Measurements from ENCODE around the gene NAT16. TPM values are rescaled to one million over a fixed set of nuclear protein-coding genes. Genes with fewer than 3 reads are reported as not detected.

NAT16 gene
- total and polyA plus RNA-seq, 2 experiments from 2014 or later, result 0.21 to 0.31 TPM

Small RNAs within 50 kb of the gene (microRNA-seq; reads per million reads assigned to microRNA genes)
- not detected for gene MIR4653

Small RNAs within 50 kb of the gene (small RNA-seq; reads per million reads assigned to genes)
- not detected for gene MIR4653 (ENCODE audit: low replicate concordance)

Other genes with a start within 250 kb of the NAT16 start
- gene MUC3A, start 230.8 kb downstream of the NAT16 start, total RNA-seq (2014; rRNA removed; shearing (Covaris generic)), result 16.3 and 19.1 TPM in 2 replicates
- gene MUC3A, start 230.8 kb downstream of the NAT16 start, polyA plus RNA-seq (2016; fragmentation: Nextera tagmentation; extraction: Ambion mirVana), result 44.4 and 45.7 TPM in 2 replicates
- gene MUC12, start 210.7 kb downstream of the NAT16 start, total RNA-seq (2014; rRNA removed; shearing (Covaris generic)), result 3.8 and 4.6 TPM in 2 replicates
- 18.0 and 21.4 TPM in 2 replicates for gene MUC12, start 210.7 kb downstream of the NAT16 start, polyA plus RNA-seq (2016; fragmentation: Nextera tagmentation; extraction: Ambion mirVana)
- gene MUC17, start 160.2 kb downstream of the NAT16 start, total RNA-seq (2014; rRNA removed; shearing (Covaris generic)), result under 0.01 TPM in 1 of 2 replicates, not detected in the other
- not detected in 2 replicates for gene MUC17, start 160.2 kb downstream of the NAT16 start, polyA plus RNA-seq (2016; fragmentation: Nextera tagmentation; extraction: Ambion mirVana)
- gene TRIM56, start 94.8 kb downstream of the NAT16 start, total RNA-seq (2014; rRNA removed; shearing (Covaris generic)), result 12.9 and 15.7 TPM in 2 replicates
- 8.7 and 10.0 TPM in 2 replicates for gene TRIM56, start 94.8 kb downstream of the NAT16 start, polyA plus RNA-seq (2016; fragmentation: Nextera tagmentation; extraction: Ambion mirVana)
- gene SERPINE1, start 53.2 kb downstream of the NAT16 start, total RNA-seq (2014; rRNA removed; shearing (Covaris generic)), result 0.97 and 2.0 TPM in 2 replicates
- gene SERPINE1, start 53.2 kb downstream of the NAT16 start, polyA plus RNA-seq (2016; fragmentation: Nextera tagmentation; extraction: Ambion mirVana), result 0.63 and 1.2 TPM in 2 replicates
- gene AP1S1, start 25.8 kb downstream of the NAT16 start, total RNA-seq (2014; rRNA removed; shearing (Covaris generic)), result 60.6 and 62.9 TPM in 2 replicates
- gene AP1S1, start 25.8 kb downstream of the NAT16 start, polyA plus RNA-seq (2016; fragmentation: Nextera tagmentation; extraction: Ambion mirVana), result 11.5 and 12.2 TPM in 2 replicates
- 3.3 and 4.4 TPM in 2 replicates for gene VGF, start 14.7 kb downstream of the NAT16 start, total RNA-seq (2014; rRNA removed; shearing (Covaris generic))
- gene VGF, start 14.7 kb downstream of the NAT16 start, polyA plus RNA-seq (2016; fragmentation: Nextera tagmentation; extraction: Ambion mirVana), result 2.6 and 3.0 TPM in 2 replicates
- gene MOGAT3, start 20.7 kb upstream of the NAT16 start, total RNA-seq (2014; rRNA removed; shearing (Covaris generic)), result 0.85 TPM in 1 of 2 replicates, not detected in the other
- gene MOGAT3, start 20.7 kb upstream of the NAT16 start, polyA plus RNA-seq (2016; fragmentation: Nextera tagmentation; extraction: Ambion mirVana), result 0.21 and 0.44 TPM in 2 replicates
- gene PLOD3, start 37.3 kb upstream of the NAT16 start, total RNA-seq (2014; rRNA removed; shearing (Covaris generic)), result 28.5 and 40.7 TPM in 2 replicates
- gene PLOD3, start 37.3 kb upstream of the NAT16 start, polyA plus RNA-seq (2016; fragmentation: Nextera tagmentation; extraction: Ambion mirVana), result 33.9 and 35.2 TPM in 2 replicates
- gene ZNHIT1, start 37.9 kb upstream of the NAT16 start, total RNA-seq (2014; rRNA removed; shearing (Covaris generic)), result 61.9 and 64.6 TPM in 2 replicates
- gene ZNHIT1, start 37.9 kb upstream of the NAT16 start, polyA plus RNA-seq (2016; fragmentation: Nextera tagmentation; extraction: Ambion mirVana), result 113 and 136 TPM in 2 replicates
- gene CLDN15, start 57.5 kb upstream of the NAT16 start, total RNA-seq (2014; rRNA removed; shearing (Covaris generic)), result 3.6 and 3.7 TPM in 2 replicates
- 4.1 and 4.3 TPM in 2 replicates for gene CLDN15, start 57.5 kb upstream of the NAT16 start, polyA plus RNA-seq (2016; fragmentation: Nextera tagmentation; extraction: Ambion mirVana)
- 95.4 and 131 TPM in 2 replicates for gene FIS1, start 64.8 kb upstream of the NAT16 start, total RNA-seq (2014; rRNA removed; shearing (Covaris generic))
- 130 and 143 TPM in 2 replicates for gene FIS1, start 64.8 kb upstream of the NAT16 start, polyA plus RNA-seq (2016; fragmentation: Nextera tagmentation; extraction: Ambion mirVana)
- gene IFT22, start 141.5 kb upstream of the NAT16 start, total RNA-seq (2014; rRNA removed; shearing (Covaris generic)), result 13.8 and 22.5 TPM in 2 replicates
- gene IFT22, start 141.5 kb upstream of the NAT16 start, polyA plus RNA-seq (2016; fragmentation: Nextera tagmentation; extraction: Ambion mirVana), result 28.6 and 38.8 TPM in 2 replicates
- gene COL26A1, start 182.6 kb upstream of the NAT16 start, total RNA-seq (2014; rRNA removed; shearing (Covaris generic)), result 51.7 and 55.0 TPM in 2 replicates
- 17.8 and 20.6 TPM in 2 replicates for gene COL26A1, start 182.6 kb upstream of the NAT16 start, polyA plus RNA-seq (2016; fragmentation: Nextera tagmentation; extraction: Ambion mirVana)